Measurements from ENCODE around the gene CIRBP. TPM values are rescaled to one million over a fixed set of nuclear protein-coding genes. Genes with fewer than 3 reads are reported as not detected.
"Not testable (repeated sequence)": the region's sequence is repeated elsewhere in the genome, so short reads cannot be mapped to it uniquely, and the experiment has no call there.

Gene CIRBP
- total RNA-seq, 2 experiments from 2014 or later, result 278 to 309 TPM

- ChIA-PET POLR2A (interaction anchor here (2.9 kb wide), 1 partner anchor 23 kb away, joined by 23 read pairs; the partner anchor contains the start of gene CIRBP), CTCF (ENCODE audit: unreplicated experiment) (interaction anchor here (2.7 kb wide), 1 partner anchor 21 kb away, joined by 24 read pairs; no protein-coding TSS in a partner anchor)
- TF ChIP-seq CTCF (conservative IDR thresholded peaks at IDR 0.05; ENCODE audit: low read length), result no peak
- TF ChIP-seq EZH2phosphoT487 (IDR thresholded peaks at IDR 0.05; ENCODE audit: borderline replicate concordance, low read depth, low read length), result no peak
- Histone ChIP-seq H2AFZ (ENCODE audit: low read length) (no peak overlapping the region), H3K9me2 (ENCODE audit: insufficient read depth, low read length) (no peaks in the 10 kb centered on the region), H3K9me3 (ENCODE audit: low read length) (no peaks in the 10 kb centered on the region), H3K27ac (ENCODE audit: low read depth, low read length, poor library complexity, severe bottlenecking) (no peak overlapping the region), H3K4me2 (ENCODE audit: low read length) (peak overlapping the region; percentile 84; the same call in 1 of the 2 replicates), H4K20me1 (ENCODE audit: insufficient read depth, low read length) (no peaks in the 10 kb centered on the region), H3K4me1 (ENCODE audit: insufficient read depth, low read length, poor library complexity, severe bottlenecking) (peaks cover 48% of the 10 kb centered on the region), H3K79me2 (ENCODE audit: insufficient read depth, low read depth, low read length) (peaks cover 22% of the 10 kb centered on the region; the same call in 1 of the 2 replicates), H3K4me3 (ENCODE audit: low read depth, low read length, poor library complexity, severe bottlenecking) (no peak overlapping the region), H3K36me3 (ENCODE audit: insufficient read depth, low read length) (peaks cover 32% of the 10 kb centered on the region)
- intact Hi-C loops (cut with micrococcal nuclease; ENCODE audit: unreplicated experiment), result no loop called here
- DNase-seq (ENCODE audit: low spot score), result no peak
- no TSS peak for BruUV-seq (replicated peaks)
These were observed 23.5 kb upstream of the CIRBP start for GRCh38 chr19:1245494-1246264.

GRCh38 chr19:1246265-1247087 lies 22.7 kb upstream of the CIRBP start:
- H3K9me3 ChIP-seq (ENCODE audit: low read length); H4K20me1 ChIP-seq (ENCODE audit: insufficient read depth, low read length); H3K4me3 ChIP-seq (ENCODE audit: low read depth, low read length, poor library complexity, severe bottlenecking); H3K9me2 ChIP-seq (ENCODE audit: insufficient read depth, low read length); H3K4me2 ChIP-seq (ENCODE audit: low read length); H3K27ac ChIP-seq (ENCODE audit: low read depth, low read length, poor library complexity, severe bottlenecking); BruUV-seq (replicated peaks); DNase-seq (ENCODE audit: low spot score); H2AFZ ChIP-seq (ENCODE audit: low read length); intact Hi-C loops (cut with micrococcal nuclease; ENCODE audit: unreplicated experiment); CTCF ChIA-PET (ENCODE audit: unreplicated experiment): not testable (repeated sequence)
- H3K4me1 ChIP-seq (ENCODE audit: insufficient read depth, low read length, poor library complexity, severe bottlenecking), result peaks cover 41% of the 10 kb centered on the region
- peaks cover 40% of the 10 kb centered on the region for H3K36me3 ChIP-seq (ENCODE audit: insufficient read depth, low read length)
- H3K79me2 ChIP-seq (ENCODE audit: insufficient read depth, low read depth, low read length), result peaks cover 30% of the 10 kb centered on the region; the same call in 1 of the 2 replicates
- POLR2A ChIA-PET, result interaction anchor here (0.7 to 2.9 kb wide), 2 partner anchors 23 to 500 kb away, joined by 3 to 23 read pairs; partner anchors contain the start of gene CIRBP

- no peak overlapping the region for H2AFZ ChIP-seq (ENCODE audit: low read length)
- peak overlapping the region; percentile 74 for H3K4me3 ChIP-seq (ENCODE audit: low read depth, low read length, poor library complexity, severe bottlenecking)
- no peaks in the 10 kb centered on the region for H3K9me3 ChIP-seq (ENCODE audit: low read length)
- DNase-seq (ENCODE audit: low spot score), result no peak
- intact Hi-C loops (cut with micrococcal nuclease; ENCODE audit: unreplicated experiment), result no loop called here
- CTCF ChIA-PET (ENCODE audit: unreplicated experiment), result no interaction called here
- H3K36me3 ChIP-seq (ENCODE audit: insufficient read depth, low read length), result peaks cover 53% of the 10 kb centered on the region
- TF ChIP-seq CTCF (conservative IDR thresholded peaks at IDR 0.05; ENCODE audit: low read length) (no peak), EZH2phosphoT487 (IDR thresholded peaks at IDR 0.05; ENCODE audit: borderline replicate concordance, low read depth, low read length) (no peak)
- H3K4me1 ChIP-seq (ENCODE audit: insufficient read depth, low read length, poor library complexity, severe bottlenecking), result peaks cover 51% of the 10 kb centered on the region
- H3K9me2 ChIP-seq (ENCODE audit: insufficient read depth, low read length), result no peaks in the 10 kb centered on the region
- H3K4me2 ChIP-seq (ENCODE audit: low read length), result peak overlapping the region; percentile 92
- no TSS peak for BruUV-seq (replicated peaks)
- no peaks in the 10 kb centered on the region for H4K20me1 ChIP-seq (ENCODE audit: insufficient read depth, low read length)
- POLR2A ChIA-PET, result no interaction called here
- peak overlapping the region; percentile 73 for H3K27ac ChIP-seq (ENCODE audit: low read depth, low read length, poor library complexity, severe bottlenecking)
- H3K79me2 ChIP-seq (ENCODE audit: insufficient read depth, low read depth, low read length), result peaks cover 31% of the 10 kb centered on the region; the same call in 1 of the 2 replicates
These were observed 21.4 kb upstream of the CIRBP start for GRCh38 chr19:1247748-1248138.

All from OCI-LY7 (cell line).